ENCODE results near the gene AKAP6.

DNA sequence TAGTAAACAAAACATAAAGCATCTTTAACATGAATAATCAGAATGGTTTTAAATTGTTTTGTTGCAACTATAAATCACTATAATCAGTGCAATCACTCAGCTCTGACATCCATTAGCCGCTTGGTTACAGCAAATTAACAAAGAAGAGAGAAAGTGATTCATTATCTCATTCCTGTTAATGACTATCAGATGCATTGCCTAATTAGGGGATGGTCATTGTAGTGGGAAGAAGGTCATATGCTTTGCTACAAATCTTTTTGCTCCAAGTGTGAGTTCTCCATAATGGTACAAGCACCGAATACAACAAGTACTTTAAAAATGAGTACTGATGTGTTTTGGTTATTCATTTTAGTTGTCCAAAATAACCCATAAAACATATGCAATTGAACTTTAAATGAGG is 272.0 kb downstream of the AKAP6 start:
- TF ChIP-seq, protein P1, sequence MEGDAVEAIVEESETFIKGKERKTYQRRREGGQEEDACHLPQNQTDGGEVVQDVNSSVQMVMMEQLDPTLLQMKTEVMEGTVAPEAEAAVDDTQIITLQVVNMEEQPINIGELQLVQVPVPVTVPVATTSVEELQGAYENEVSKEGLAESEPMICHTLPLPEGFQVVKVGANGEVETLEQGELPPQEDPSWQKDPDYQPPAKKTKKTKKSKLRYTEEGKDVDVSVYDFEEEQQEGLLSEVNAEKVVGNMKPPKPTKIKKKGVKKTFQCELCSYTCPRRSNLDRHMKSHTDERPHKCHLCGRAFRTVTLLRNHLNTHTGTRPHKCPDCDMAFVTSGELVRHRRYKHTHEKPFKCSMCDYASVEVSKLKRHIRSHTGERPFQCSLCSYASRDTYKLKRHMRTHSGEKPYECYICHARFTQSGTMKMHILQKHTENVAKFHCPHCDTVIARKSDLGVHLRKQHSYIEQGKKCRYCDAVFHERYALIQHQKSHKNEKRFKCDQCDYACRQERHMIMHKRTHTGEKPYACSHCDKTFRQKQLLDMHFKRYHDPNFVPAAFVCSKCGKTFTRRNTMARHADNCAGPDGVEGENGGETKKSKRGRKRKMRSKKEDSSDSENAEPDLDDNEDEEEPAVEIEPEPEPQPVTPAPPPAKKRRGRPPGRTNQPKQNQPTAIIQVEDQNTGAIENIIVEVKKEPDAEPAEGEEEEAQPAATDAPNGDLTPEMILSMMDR (conservative IDR thresholded peaks at IDR 0.05; ENCODE audit: low read length) = no peak
- TF ChIP-seq EZH2phosphoT487 (IDR thresholded peaks at IDR 0.05; ENCODE audit: borderline replicate concordance, low read depth, low read length) = no peak

Data from OCI-LY7 (cell line).